Suprapubic skin (tissue), 4 donors: Measurements from ENCODE around the gene DDX43.

Experiments
- POLR2A ChIP-seq, 2 donors: fragments of 450-650 bp; IDR thresholded peaks; one replicate each; pipeline ENCODE4 v1.6.1; 2017; ENCODE audit warnings: antibody characterized with exemption in 2 of 2, mild to moderate bottlenecking in 2 of 2, moderate library complexity in 2 of 2
- POLR2AphosphoS5 ChIP-seq, 3 donors: sonication (generic); formaldehyde crosslinking; IDR thresholded peaks; one replicate each; pipeline ENCODE4 v1.6.1; 2017; ENCODE audit warnings: antibody characterized with exemption in 3 of 3
- TF ChIP-seq, protein P1 (sequence below), 2 donors: fragments of 200-600 bp in 1 of 2; fragments of 450-650 bp in 1 of 2; sonication (generic) in 1 of 2; IDR thresholded peaks; one replicate each; pipeline ENCODE4 v1.5.1; 2016 to 2019; ENCODE audit warnings: antibody characterized with exemption in 2 of 2, mild to moderate bottlenecking in 1 of 2, moderate library complexity in 1 of 2

- TF ChIP-seq POLR2A (IDR thresholded peaks at IDR 0.05), result no peak
- TF ChIP-seq, protein P1, sequence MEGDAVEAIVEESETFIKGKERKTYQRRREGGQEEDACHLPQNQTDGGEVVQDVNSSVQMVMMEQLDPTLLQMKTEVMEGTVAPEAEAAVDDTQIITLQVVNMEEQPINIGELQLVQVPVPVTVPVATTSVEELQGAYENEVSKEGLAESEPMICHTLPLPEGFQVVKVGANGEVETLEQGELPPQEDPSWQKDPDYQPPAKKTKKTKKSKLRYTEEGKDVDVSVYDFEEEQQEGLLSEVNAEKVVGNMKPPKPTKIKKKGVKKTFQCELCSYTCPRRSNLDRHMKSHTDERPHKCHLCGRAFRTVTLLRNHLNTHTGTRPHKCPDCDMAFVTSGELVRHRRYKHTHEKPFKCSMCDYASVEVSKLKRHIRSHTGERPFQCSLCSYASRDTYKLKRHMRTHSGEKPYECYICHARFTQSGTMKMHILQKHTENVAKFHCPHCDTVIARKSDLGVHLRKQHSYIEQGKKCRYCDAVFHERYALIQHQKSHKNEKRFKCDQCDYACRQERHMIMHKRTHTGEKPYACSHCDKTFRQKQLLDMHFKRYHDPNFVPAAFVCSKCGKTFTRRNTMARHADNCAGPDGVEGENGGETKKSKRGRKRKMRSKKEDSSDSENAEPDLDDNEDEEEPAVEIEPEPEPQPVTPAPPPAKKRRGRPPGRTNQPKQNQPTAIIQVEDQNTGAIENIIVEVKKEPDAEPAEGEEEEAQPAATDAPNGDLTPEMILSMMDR (IDR thresholded peaks at IDR 0.05), result no peak
- no peak for TF ChIP-seq POLR2AphosphoS5 (IDR thresholded peaks at IDR 0.05)
These were observed 22.6 kb upstream of the DDX43 start for GRCh38 chr6:73371984-73372383.
